T-helper 2 cell treated with Interferon-gamma antibody and Interleukin-4, amounts not matched to agents 5 μg/mL and 100 μg/mL, for 36 hours (primary cell): ENCODE results near the gene PPP6C.
"Not testable (repeated sequence)": the region's sequence is repeated elsewhere in the genome, so short reads cannot be mapped to it uniquely, and the experiment has no call there.

Experiments
- DNase-seq: peaks from one replicate; pipeline ENCODE4 v3.0.0; 2021; ENCODE audit warnings: low spot score
- H3K27ac Mint-ChIP-seq: one replicate; pipeline ENCODE4 v1.8.0; 2021; ENCODE audit warnings: mild to moderate bottlenecking, mixed read lengths
- H3K27me3 Mint-ChIP-seq: one replicate; pipeline ENCODE4 v1.8.0; 2021; ENCODE audit warnings: low read depth, mixed read lengths
- H3K36me3 Mint-ChIP-seq: one replicate; pipeline ENCODE4 v1.8.0; 2021; ENCODE audit warnings: low read depth, mixed read lengths
- H3K4me1 Mint-ChIP-seq: one replicate; pipeline ENCODE4 v1.8.0; 2021; ENCODE audit warnings: low read depth, mixed read lengths
- H3K4me3 Mint-ChIP-seq: one replicate; pipeline ENCODE4 v1.8.0; 2022; ENCODE audit warnings: mild to moderate bottlenecking, moderate library complexity, mixed read lengths
- H3K9me3 Mint-ChIP-seq: one replicate; pipeline ENCODE4 v1.8.0; 2021; ENCODE audit warnings: mixed read lengths

Gene PPP6C

DNA sequence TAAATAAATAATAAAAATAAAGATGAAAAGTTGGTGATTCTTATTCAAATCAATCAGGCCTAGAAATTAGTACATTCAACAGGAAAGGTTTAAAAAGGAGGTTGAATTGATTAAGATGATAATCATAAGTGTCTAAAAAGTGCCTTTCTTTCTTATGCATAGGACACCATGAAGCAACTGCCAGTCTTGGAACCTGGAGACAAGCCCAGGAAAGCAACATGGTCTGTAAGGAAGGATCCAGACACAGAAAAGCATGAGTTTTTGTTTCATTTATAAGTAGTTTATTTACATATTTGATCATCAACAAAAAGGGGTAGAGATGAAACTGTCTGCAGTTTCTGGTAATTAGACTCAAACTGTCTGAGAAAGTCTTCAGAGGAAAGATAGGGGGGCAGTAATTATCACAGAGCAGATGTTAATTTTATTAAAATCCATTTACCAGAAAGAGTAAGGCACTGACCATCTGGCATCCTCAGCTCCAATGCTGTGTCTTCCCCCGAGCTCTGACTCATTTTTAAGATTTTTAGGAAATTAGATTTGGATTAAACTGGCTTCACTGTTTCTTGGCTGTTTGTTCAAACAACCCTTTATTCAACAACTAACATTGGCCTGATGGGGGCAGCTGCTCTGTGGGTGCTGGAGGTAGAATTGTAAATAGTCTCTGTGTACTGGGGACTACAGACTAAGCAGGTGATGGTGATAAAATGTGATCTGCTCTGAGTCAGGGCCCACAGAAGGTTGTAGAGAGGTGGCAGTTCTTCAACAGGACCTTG, 13.4 kb upstream of the PPP6C start:
- no peaks in the 10 kb centered on the region for H3K9me3 Mint-ChIP-seq
- H3K4me3 Mint-ChIP-seq = no peak overlapping the region
- peaks cover 3% of the 10 kb centered on the region for H3K27me3 Mint-ChIP-seq
- H3K27ac Mint-ChIP-seq = no peak overlapping the region
- H3K36me3 Mint-ChIP-seq = peaks cover 16% of the 10 kb centered on the region
- H3K4me1 Mint-ChIP-seq = peaks cover 20% of the 10 kb centered on the region
- DNase-seq = no peak

DNA sequence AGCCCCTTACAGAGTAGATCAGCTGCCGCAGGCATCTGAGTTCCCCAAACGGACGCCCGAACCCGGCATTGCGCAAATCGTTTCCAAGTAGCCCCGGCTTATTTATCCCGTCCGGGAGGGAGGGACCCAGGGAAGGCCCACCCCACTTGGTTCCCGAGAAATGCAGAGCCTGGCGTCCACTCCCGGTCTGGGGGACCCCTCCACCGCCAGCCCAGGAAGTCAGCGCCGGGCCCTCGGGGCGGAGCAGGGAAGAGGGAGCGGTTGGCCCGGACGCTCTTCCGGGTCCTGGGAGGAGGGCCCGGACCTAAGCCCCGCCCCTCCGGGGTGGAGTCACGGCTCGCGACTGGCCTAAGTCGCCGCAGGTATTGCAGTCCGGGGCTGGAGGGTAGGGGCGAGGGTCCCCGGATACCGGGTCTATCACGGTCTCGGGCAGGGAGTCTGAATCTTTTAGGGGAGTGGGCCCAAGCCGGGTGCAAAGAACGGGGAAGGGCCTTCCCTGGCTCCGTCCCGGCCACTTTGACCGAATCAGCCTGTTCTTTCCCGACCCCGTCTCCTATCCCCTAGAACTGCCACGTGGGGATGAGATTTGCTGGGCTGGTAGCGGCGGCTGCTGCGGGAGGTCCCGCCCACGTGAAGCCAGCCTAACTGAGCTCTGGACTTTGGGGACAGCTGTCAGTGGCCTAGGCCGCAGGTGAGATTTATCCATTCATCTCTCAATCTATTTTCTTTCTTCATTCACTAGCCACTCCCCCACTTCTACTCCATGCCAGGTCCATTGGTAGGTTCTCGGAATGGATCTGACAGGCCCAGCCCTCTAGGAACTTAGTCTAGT, 10.8 kb upstream of the PPP6C start, which contains the start of gene RABEPK:
Gene RABEPK, plus strand, starts transcription at position 327 of the 832 bp plus-strand sequence. CDS start 2,472 bp downstream, outside the sequence.
- H3K4me3 Mint-ChIP-seq = peak within 1 kb of the TSS; percentile 92
- peaks cover 23% of the 10 kb centered on the region for H3K4me1 Mint-ChIP-seq
- peak within 1 kb of the TSS; percentile 90 for H3K27ac Mint-ChIP-seq
- no peaks in the 10 kb centered on the region for H3K9me3 Mint-ChIP-seq
- peaks cover 7% of the 10 kb centered on the region for H3K27me3 Mint-ChIP-seq
- peaks cover 12% of the 10 kb centered on the region for H3K36me3 Mint-ChIP-seq
- peak; percentile 92 for DNase-seq

- H3K27ac Mint-ChIP-seq, H3K9me3 Mint-ChIP-seq, H3K4me3 Mint-ChIP-seq, H3K27me3 Mint-ChIP-seq, DNase-seq, H3K36me3 Mint-ChIP-seq: not testable (repeated sequence)
- H3K4me1 Mint-ChIP-seq = peaks cover 21% of the 10 kb centered on the region
Measured at GRCh38 chr9:125195591-125195990, 6.0 kb upstream of the PPP6C start.

DNA sequence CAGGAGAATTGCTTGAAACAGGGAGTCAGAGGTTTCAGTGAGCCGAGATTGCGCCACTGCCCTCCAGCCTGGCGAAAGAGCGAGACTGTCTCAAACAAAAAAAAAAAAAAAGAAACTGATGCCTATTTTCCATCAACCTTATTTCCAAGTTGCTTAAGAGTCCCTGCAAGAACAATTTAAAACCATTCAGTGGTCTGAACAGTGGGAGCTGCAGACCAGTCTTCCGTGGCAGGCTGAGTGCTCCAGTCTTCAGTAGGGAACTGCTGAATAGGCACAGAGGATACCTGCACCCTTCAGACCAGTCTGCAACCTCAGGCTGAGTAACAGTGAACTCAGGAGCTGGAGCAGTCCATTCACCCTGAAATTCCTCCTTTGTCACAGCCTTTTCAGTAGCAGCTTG, 4.9 kb upstream of the PPP6C start:
- Mint-ChIP-seq H3K4me1 (peaks cover 21% of the 10 kb centered on the region), H3K4me3 (peak overlapping the region; percentile 34)
- DNase-seq, H3K27ac Mint-ChIP-seq, H3K9me3 Mint-ChIP-seq, H3K36me3 Mint-ChIP-seq, H3K27me3 Mint-ChIP-seq: not testable (repeated sequence)

DNA sequence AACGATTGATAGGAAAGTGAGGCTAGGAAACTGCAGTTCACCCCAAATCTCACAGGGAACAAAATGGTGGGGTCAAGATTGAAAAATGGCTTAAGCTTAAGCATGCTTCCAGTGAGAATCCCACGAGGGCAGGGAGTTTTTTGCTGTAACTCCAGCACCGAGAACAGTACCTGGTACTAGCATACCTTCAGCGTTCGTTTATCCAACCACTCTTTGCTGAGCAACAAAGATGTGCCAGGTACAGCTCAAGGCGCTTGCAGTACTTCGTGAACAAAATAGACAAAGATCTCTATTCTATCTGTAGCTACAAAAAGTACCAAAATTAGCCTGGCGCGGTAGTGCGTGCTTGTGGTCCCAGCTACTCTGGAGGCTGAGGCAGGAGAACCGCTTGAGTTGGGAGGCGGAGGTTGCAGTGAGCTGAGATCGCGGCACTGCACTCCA, 778 bp upstream of the PPP6C start:
- peak overlapping the region; percentile 98 for H3K4me3 Mint-ChIP-seq
- no peaks in the 10 kb centered on the region for H3K9me3 Mint-ChIP-seq
- peaks cover 5% of the 10 kb centered on the region for H3K36me3 Mint-ChIP-seq
- DNase-seq = peak; percentile 21
- no peaks in the 10 kb centered on the region for H3K27me3 Mint-ChIP-seq
- peaks cover 26% of the 10 kb centered on the region for H3K4me1 Mint-ChIP-seq
- H3K27ac Mint-ChIP-seq = peak overlapping the region; percentile 90

- DNase-seq = peak; percentile 27
- H3K27ac Mint-ChIP-seq = peak overlapping the region; percentile 90
- H3K4me3 Mint-ChIP-seq = peak overlapping the region; percentile 98
- H3K4me1 Mint-ChIP-seq = peaks cover 20% of the 10 kb centered on the region
- H3K36me3 Mint-ChIP-seq = peaks cover 7% of the 10 kb centered on the region
- no peaks in the 10 kb centered on the region for H3K9me3 Mint-ChIP-seq
- H3K27me3 Mint-ChIP-seq = no peaks in the 10 kb centered on the region
Measured at GRCh38 chr9:125189011-125189360, 617 bp downstream of the PPP6C start.

- Mint-ChIP-seq H3K27ac (no peak overlapping the region), H3K36me3 (peaks cover 18% of the 10 kb centered on the region), H3K9me3 (no peaks in the 10 kb centered on the region), H3K4me1 (peaks cover 26% of the 10 kb centered on the region), H3K27me3 (no peaks in the 10 kb centered on the region), H3K4me3 (no peak overlapping the region)
- DNase-seq = no peak
Measured at GRCh38 chr9:125183561-125183960, 6.0 kb downstream of the PPP6C start.

DNA sequence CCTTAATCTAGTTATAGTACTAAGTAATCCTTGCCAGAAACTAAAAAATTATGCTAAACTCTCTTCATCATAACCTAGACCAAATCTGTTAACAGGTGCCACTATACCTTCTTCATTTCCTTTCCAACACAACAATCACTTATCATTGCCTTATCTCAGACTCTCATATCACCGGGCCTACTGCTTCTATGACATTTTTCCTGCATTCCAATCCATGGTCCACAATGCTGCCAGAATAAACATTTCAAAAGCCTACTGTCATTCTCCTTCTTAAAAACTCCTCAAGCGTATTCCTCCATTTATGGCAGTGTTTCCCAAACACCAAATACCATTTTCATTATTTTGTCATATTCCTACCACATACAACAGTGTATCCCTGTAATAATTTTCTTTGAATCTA, 6.5 kb downstream of the PPP6C start:
- H3K27ac Mint-ChIP-seq = no peak overlapping the region

GRCh38 chr9:125181756-125182155, 7.8 kb downstream of the PPP6C start:
- H3K27me3 Mint-ChIP-seq, H3K9me3 Mint-ChIP-seq, H3K4me3 Mint-ChIP-seq, DNase-seq, H3K27ac Mint-ChIP-seq: not testable (repeated sequence)
- Mint-ChIP-seq H3K4me1 (peaks cover 20% of the 10 kb centered on the region), H3K36me3 (peaks cover 14% of the 10 kb centered on the region)

More for the DNA sequence above, 6.5 kb downstream of the PPP6C start:
- Mint-ChIP-seq H3K4me3 (no peak overlapping the region), H3K36me3 (peaks cover 19% of the 10 kb centered on the region), H3K27me3 (no peaks in the 10 kb centered on the region), H3K9me3 (no peaks in the 10 kb centered on the region), H3K4me1 (peaks cover 30% of the 10 kb centered on the region)
- DNase-seq = no peak

GRCh38 chr9:125180876-125181275, 8.7 kb downstream of the PPP6C start:
- DNase-seq = no peak
- H3K27me3 Mint-ChIP-seq = no peaks in the 10 kb centered on the region
- H3K27ac Mint-ChIP-seq = no peak overlapping the region
- no peak overlapping the region for H3K4me3 Mint-ChIP-seq
- H3K9me3 Mint-ChIP-seq = no peaks in the 10 kb centered on the region
- peaks cover 22% of the 10 kb centered on the region for H3K4me1 Mint-ChIP-seq
- H3K36me3 Mint-ChIP-seq = peaks cover 14% of the 10 kb centered on the region

GRCh38 chr9:125179776-125180175, 9.8 kb downstream of the PPP6C start:
- not testable (repeated sequence) for H3K4me3 Mint-ChIP-seq, H3K27ac Mint-ChIP-seq, DNase-seq, H3K27me3 Mint-ChIP-seq, H3K9me3 Mint-ChIP-seq
- H3K4me1 Mint-ChIP-seq = peaks cover 20% of the 10 kb centered on the region
- peaks cover 14% of the 10 kb centered on the region for H3K36me3 Mint-ChIP-seq

- Mint-ChIP-seq H3K4me3 (no peak overlapping the region), H3K36me3 (peaks cover 12% of the 10 kb centered on the region), H3K27me3 (no peaks in the 10 kb centered on the region), H3K4me1 (peaks cover 17% of the 10 kb centered on the region), H3K27ac (no peak overlapping the region), H3K9me3 (no peaks in the 10 kb centered on the region)
- DNase-seq = no peak
Measured at GRCh38 chr9:125177888-125178287, 11.7 kb downstream of the PPP6C start.

DNA sequence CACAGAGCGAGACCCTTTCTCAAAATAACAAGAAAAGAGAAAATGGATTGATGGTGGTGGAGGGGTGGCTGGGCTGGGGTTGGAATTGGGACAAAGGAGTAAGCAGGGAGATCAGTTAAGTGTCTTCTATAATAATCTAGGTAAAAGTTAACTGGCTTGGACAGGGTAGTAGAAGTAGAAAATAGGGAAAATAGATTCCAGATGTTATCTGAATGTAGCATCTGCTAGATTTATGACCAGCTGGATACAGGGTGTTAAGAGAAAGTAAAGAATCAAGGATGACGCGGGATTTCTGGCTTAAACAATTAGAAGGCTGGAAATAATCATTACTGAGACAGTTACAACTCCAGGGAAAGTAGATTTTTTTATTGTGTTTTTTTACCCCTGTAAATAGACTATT, 13.0 kb downstream of the PPP6C start:
- DNase-seq = no peak
- no peaks in the 10 kb centered on the region for H3K27me3 Mint-ChIP-seq
- no peak overlapping the region for H3K4me3 Mint-ChIP-seq
- H3K9me3 Mint-ChIP-seq = no peaks in the 10 kb centered on the region
- H3K36me3 Mint-ChIP-seq = peaks cover 4% of the 10 kb centered on the region
- H3K4me1 Mint-ChIP-seq = peaks cover 23% of the 10 kb centered on the region
- H3K27ac Mint-ChIP-seq = peak overlapping the region; percentile 10

- Mint-ChIP-seq H3K9me3 (no peaks in the 10 kb centered on the region), H3K4me1 (peaks cover 11% of the 10 kb centered on the region), H3K36me3 (peaks cover 22% of the 10 kb centered on the region), H3K4me3 (no peak overlapping the region), H3K27ac (peak overlapping the region; percentile 38), H3K27me3 (no peaks in the 10 kb centered on the region)
- DNase-seq = no peak
Measured at GRCh38 chr9:125172031-125172755, 17.4 kb downstream of the PPP6C start.
